OCI-M2 (cell line): ENCODE measurements around the gene FER.
"Not testable (repeated sequence)": the region's sequence is repeated elsewhere in the genome, so short reads cannot be mapped to it uniquely, and the experiment has no call there.

Experiments used
- DNase-seq: peaks from one replicate; lab custom pipeline; 2025; ENCODE audit not compliant: unreplicated experiment; lab: John Stamatoyannopoulos, UW

The FER gene

DNA sequence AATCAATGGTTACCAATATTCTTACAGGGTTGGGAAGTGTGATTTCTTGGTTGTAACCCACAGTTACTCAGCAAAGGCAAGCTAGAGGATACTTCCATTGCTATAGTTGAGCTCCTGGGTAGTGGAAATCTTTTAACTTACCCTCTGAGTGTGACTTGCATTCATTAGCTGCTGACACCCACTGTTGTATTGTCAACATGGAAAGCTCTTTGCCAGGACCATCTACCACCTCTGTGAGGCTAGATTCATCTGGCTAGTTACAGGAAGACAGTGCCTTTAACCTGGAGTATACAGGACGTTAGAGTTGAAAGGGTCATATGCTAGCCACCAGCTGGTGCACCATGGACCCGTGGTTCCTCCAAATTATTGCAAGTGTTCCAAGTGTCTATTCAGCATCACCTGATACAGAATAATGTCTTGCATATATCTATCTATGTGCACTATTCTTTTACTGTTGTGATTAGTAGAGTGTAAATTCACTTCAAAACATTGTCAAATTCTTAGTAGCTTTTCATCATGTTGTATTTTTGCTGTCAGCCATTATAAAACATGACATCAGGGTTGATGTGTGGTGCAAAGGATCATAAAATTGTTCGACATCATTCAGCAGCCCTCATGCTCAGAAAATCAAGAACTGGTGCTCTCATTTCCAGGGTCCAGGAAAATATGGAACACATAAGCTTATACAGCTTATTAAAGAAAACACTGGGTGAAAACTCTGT, 423.1 kb downstream of the FER start:
- DNase-seq: no peak

- DNase-seq: not testable (repeated sequence)
These were observed 423.9 kb downstream of the FER start for GRCh38 chr5:109171437-109172073.

DNA sequence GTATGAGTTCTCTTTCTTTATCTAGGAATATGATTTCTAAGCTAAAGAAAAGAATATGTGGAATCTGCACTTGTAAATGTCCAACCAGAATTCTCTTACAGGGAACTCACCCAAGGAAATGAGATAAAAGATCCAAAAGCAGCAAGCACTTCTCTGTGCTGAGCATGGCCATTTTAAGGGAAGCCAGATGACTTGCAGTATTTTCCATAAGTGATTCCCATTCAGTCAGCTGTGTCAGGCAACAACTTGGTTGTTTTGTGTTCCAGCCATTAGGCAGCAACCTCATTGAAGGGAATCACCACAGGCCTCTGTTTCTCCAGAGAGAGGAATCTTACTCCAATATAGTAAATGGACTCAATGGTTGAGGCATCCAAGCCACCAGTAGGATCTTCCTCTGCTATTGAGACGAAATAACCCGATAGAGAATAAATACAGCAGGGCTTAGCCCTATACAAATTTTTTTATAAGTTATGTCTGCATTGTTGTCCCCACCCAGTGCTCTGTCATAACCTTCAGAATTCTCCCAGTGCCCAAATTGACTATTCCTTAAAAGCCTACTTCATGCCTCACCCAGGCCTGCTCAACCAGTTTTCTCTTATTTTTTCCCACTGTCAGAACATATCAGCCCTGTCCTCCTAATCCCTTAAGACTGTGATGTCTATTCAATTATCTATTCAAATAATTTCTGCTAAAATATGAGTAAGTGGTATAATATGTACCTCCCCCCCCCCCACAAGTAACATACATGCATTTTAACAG, 425.5 kb downstream of the FER start:
- DNase-seq: no peak

DNA sequence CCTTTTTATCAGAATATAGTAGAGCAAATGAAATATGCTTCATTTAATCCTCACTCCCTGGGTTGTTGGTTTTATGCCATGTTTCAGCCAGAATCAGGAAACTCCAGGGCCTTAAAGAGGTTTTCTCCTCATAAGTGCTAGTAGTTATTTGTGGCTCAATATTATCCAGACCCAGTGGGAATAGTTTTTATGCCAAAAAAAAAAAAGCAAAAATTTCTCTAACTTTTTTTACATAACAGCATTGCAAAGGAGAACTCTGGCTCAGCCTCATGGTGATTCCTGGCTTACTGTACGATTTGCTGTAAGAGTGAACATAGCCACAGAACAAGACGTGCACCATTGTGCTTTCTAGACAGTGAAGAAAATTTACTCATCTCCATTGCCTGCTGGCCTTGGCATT, 429.5 kb downstream of the FER start:
- DNase-seq: no peak

GRCh38 chr5:109177782-109178181, 430.1 kb downstream of the FER start:
- no peak for DNase-seq

GRCh38 chr5:109180668-109181067, 433.0 kb downstream of the FER start:
- no peak for DNase-seq

DNA sequence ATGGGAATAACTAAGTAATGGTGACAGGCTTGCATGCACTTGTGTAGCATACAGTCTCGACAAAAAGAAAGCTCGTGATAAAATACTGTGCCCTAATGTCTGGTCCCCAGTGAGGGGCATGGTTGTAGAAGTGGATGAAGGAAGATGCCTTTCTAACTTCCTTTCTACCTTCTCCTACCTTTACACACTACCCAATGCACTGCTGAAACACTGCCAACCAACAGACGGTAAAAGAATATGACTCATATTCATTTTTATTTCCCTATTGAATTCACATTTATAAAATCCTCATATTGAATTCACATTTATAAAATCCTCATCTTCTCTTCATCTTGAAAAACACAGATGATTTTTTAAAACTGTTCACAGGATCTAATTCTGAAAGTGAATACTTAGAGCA, 439.1 kb downstream of the FER start:
- DNase-seq: no peak

DNA sequence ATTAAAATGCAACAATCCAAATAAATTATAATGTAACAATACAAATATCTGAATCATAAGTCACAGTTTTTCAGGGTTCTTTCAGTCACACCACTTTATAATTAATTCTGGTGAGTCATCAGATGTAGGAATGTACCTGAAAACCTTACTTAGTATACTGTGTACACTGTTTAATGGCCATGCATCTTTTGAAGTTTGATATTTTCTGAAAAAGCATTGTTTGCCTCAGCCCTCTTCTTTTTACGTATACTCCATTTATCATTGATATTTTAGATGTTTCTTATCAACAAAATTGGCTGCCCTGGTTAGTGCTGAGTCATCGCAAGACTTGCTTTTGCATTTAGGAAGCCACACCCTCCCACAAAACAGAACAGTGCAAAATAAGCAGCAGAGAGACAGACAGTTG, 443.5 kb downstream of the FER start:
- DNase-seq: no peak

GRCh38 chr5:109192027-109192426, 444.3 kb downstream of the FER start:
- DNase-seq: no peak

GRCh38 chr5:109192555-109193281, 445.0 kb downstream of the FER start:
- DNase-seq: no peak

- no peak for DNase-seq
These were observed 448.0 kb downstream of the FER start for GRCh38 chr5:109195667-109196066.

GRCh38 chr5:109196087-109196822, 448.6 kb downstream of the FER start:
- no peak for DNase-seq

- DNase-seq: no peak
These were observed 449.1 kb downstream of the FER start for GRCh38 chr5:109196823-109197160.

- DNase-seq: no peak
These were observed 451.6 kb downstream of the FER start for GRCh38 chr5:109199289-109199688.

GRCh38 chr5:109199799-109200620, 452.3 kb downstream of the FER start:
- DNase-seq: no peak

GRCh38 chr5:109215040-109215439, 467.3 kb downstream of the FER start:
- no peak for DNase-seq

DNA sequence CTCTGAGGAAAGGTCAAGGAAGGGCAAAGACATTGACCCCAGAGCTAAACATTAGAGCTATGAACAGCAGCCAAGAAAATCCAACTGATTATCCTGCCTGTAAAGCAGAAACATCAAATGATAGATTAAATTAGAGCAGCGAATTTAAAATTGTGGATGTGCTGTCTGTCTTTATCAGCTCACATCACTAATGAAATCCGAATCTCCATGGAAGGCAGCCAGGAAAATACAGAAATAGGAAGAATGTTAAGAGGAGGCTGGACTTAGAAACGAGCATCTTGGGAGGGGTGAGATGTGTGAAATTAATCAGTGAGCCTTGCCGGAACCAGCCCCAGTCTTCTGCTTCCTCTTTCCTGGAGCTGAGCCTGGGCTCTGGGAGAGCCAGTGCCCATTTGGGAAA, 471.1 kb downstream of the FER start:
- DNase-seq: no peak

DNA sequence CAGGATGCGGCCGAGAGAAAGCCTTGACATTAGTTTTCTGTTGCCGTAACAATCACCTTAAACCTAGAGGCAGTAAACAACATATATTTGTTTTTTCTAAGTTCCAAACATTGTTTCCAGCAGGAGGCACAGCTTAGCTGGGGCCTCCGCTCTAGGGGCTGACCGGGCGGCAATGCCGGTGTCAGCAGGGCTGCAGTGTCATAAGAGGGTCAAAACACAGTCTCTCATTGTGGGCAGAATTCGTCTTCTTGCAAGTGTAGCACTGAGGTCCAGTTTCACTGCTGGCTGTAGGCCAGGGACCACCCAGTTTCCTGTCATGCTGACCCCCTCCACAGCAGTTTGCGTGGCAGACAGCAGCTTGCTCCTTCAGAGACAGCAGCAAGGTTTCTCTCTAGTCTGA, 475.8 kb downstream of the FER start:
- no peak for DNase-seq

DNA sequence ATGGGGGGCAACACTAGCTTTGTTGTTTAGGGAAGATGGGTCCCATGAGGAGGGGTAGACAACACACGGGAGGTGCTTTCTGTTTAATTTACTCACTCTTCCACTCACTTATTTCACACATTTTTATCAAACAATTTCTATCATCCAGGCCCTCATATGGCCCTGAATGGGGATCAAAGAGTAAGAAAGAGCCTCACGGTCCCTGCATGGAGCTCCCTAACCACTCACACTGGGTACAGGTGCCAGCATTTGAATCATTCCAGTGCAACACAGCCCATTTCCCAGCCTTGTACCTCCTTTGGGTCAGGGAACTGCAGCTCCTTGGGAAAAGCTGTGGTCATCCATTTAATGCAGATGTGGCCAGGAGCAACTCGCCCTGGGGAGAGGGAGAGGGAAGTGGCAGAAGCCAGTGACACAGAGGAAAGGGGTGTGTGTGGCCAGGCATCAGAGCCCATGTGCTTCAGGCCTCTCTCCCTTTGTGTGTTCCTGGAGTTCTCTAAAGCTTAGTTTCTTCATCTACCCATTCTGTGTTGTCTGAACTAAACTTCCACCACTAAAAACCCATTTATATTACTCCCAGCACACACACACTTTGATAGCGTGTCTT, 476.7 kb downstream of the FER start:
- DNase-seq: no peak
